ENCODE data around the gene NBPF12. TPM values are rescaled to one million over a fixed set of nuclear protein-coding genes. Genes with fewer than 3 reads are reported as not detected.
"Not testable (repeated sequence)": the region's sequence is repeated elsewhere in the genome, so short reads cannot be mapped to it uniquely, and the experiment has no call there.

NBPF12 gene
- total and polyA plus RNA-seq, 5 donors from 2014 or later, result 1.7 to 25.7 (median 2.0) TPM

DNA sequence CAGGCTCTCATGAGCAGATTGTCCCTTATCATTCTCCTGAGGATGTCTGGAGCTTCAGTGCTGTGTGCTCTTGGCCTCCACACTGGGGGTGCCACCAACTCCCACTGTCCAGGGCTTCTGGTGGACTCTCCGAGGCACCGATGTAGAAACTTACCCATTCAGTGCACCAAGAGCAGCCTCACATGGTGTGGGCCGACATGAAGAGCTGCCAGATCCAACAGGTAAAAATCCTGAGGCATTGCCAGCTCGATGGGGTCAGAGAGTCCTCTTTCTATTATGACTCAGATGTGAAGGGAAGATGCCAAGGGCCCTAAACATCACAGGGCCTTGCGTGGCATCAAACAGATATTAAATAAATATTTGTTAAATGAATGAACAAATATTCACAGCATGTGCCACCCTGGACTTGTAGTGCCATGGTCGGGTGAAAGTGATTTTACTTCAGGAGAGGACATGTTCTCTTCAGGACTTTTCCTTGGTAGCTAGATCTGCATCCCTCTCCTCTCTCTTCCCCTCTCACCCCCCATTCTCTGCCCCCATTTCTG, 5.3 kb downstream of the NBPF12 start:
- H3K27ac Mint-ChIP-seq, H3K4me3 Mint-ChIP-seq: not testable (repeated sequence)

DNA sequence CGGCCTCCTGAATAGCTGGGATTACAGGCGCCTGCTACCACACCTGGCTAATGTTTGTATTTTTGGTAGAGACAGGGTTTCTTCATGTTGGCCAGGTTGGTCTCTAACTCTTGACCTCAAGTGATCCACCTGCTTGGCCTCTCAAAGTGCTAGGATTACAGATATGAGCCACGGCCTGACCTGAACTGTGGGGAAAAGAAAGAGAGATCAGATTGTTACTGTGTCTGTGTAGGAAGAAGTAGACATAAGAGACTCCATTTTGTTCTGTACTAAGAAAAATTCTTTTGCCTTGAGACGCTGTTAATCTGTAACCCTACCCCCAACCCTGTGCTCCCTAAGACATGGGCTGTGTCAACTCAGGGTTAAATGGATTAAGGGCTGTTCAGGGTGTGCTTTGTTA, 10.0 kb downstream of the NBPF12 start:
- not testable (repeated sequence) for H3K27ac Mint-ChIP-seq; DNase-seq; H3K27ac ChIP-seq (ENCODE audit: insufficient read depth, low read length, poor library complexity, severe bottlenecking); H3K4me1 ChIP-seq (ENCODE audit: control insufficient read depth, insufficient read depth, low read length, poor library complexity, severe bottlenecking); H3K4me3 ChIP-seq (ENCODE audit: low read depth, low read length); H3K36me3 Mint-ChIP-seq; H3K9me3 ChIP-seq (ENCODE audit: control insufficient read depth in 2 of 2, low read length in 2 of 2); H3K4me3 Mint-ChIP-seq; H3K27me3 ChIP-seq (ENCODE audit: control insufficient read depth, insufficient read depth, low read length); H3K36me3 ChIP-seq (ENCODE audit: control insufficient read depth, insufficient read depth, low read length); ATAC-seq (ENCODE audit: low read depth in 2 of 2); H3K27me3 Mint-ChIP-seq; H3K9me3 Mint-ChIP-seq; H3K4me1 Mint-ChIP-seq

More for the DNA sequence above, 5.3 kb downstream of the NBPF12 start:
- H3K27me3 Mint-ChIP-seq; H3K36me3 Mint-ChIP-seq; H3K4me3 ChIP-seq (ENCODE audit: low read depth, low read length); DNase-seq; H3K4me1 ChIP-seq (ENCODE audit: control insufficient read depth, insufficient read depth, low read length, poor library complexity, severe bottlenecking); H3K36me3 ChIP-seq (ENCODE audit: control insufficient read depth, insufficient read depth, low read length); ATAC-seq (ENCODE audit: low read depth in 2 of 2); H3K27ac ChIP-seq (ENCODE audit: insufficient read depth, low read length, poor library complexity, severe bottlenecking); H3K9me3 ChIP-seq (ENCODE audit: control insufficient read depth in 2 of 2, low read length in 2 of 2); H3K27me3 ChIP-seq (ENCODE audit: control insufficient read depth, insufficient read depth, low read length); H3K9me3 Mint-ChIP-seq: not testable (repeated sequence)
- peaks cover 4 to 15% (median 10%) of the 10 kb centered on the region in 4 donors for H3K4me1 Mint-ChIP-seq

DNA sequence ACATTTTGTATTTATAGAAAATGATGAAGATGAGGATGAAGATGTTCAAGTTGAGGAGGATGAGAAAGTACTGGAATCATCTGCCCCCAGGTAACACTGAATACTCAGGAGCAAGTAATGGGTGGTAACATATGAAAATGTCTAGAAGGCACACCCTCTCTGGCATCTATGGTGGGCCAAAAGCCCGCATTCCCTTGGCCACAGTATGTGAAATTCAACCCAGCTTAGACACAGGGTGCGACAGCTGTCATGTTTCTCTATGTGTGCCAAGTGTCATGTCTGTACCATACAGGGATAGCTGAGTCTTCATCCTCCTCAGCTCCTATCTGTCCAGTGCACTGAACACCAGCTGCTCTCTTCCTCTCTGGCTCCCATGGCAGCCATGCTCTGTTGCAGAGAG, 26.2 kb downstream of the NBPF12 start:
- not testable (repeated sequence) for ATAC-seq (ENCODE audit: low read depth in 2 of 2); H3K9me3 ChIP-seq (ENCODE audit: control insufficient read depth in 2 of 2, low read length in 2 of 2); H3K4me3 ChIP-seq (ENCODE audit: low read depth, low read length); H3K27ac ChIP-seq (ENCODE audit: insufficient read depth, low read length, poor library complexity, severe bottlenecking); H3K36me3 Mint-ChIP-seq; H3K9me3 Mint-ChIP-seq; H3K36me3 ChIP-seq (ENCODE audit: control insufficient read depth, insufficient read depth, low read length); H3K4me3 Mint-ChIP-seq; H3K4me1 ChIP-seq (ENCODE audit: control insufficient read depth, insufficient read depth, low read length, poor library complexity, severe bottlenecking); H3K27me3 ChIP-seq (ENCODE audit: control insufficient read depth, insufficient read depth, low read length); DNase-seq; H3K27ac Mint-ChIP-seq; H3K4me1 Mint-ChIP-seq; H3K27me3 Mint-ChIP-seq

DNA sequence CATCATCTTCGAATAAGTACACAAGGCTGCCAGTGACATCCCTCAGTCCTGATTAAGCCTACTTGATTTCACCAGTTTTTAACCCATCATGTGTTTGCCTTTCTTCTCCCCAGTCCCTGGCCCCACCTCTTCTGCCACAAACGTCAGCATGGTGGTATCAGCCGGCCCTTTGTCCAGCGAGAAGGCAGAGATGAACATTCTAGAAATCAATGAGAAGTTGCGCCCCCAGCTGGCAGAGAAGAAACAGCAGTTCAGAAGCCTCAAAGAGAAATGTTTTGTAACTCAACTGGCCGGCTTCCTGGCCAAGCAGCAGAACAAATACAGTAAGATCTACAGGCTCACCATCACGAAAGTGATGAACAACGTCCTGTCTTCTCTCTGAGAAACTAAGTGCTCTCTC, 28.2 kb downstream of the NBPF12 start:
- H3K36me3 Mint-ChIP-seq; H3K4me3 Mint-ChIP-seq; H3K9me3 Mint-ChIP-seq; H3K4me1 ChIP-seq (ENCODE audit: control insufficient read depth, insufficient read depth, low read length, poor library complexity, severe bottlenecking); H3K9me3 ChIP-seq (ENCODE audit: control insufficient read depth in 2 of 2, low read length in 2 of 2); ATAC-seq (ENCODE audit: low read depth in 2 of 2); H3K27me3 Mint-ChIP-seq; H3K27ac ChIP-seq (ENCODE audit: insufficient read depth, low read length, poor library complexity, severe bottlenecking); H3K27me3 ChIP-seq (ENCODE audit: control insufficient read depth, insufficient read depth, low read length); H3K4me1 Mint-ChIP-seq; H3K36me3 ChIP-seq (ENCODE audit: control insufficient read depth, insufficient read depth, low read length); H3K27ac Mint-ChIP-seq; H3K4me3 ChIP-seq (ENCODE audit: low read depth, low read length): not testable (repeated sequence)
- peak in 2 of 3 donors; percentile 2 to 5 for DNase-seq

GRCh38 chr1:146970656-146971055, 32.5 kb downstream of the NBPF12 start:
- H3K27ac Mint-ChIP-seq, H3K27me3 Mint-ChIP-seq: not testable (repeated sequence)

DNA sequence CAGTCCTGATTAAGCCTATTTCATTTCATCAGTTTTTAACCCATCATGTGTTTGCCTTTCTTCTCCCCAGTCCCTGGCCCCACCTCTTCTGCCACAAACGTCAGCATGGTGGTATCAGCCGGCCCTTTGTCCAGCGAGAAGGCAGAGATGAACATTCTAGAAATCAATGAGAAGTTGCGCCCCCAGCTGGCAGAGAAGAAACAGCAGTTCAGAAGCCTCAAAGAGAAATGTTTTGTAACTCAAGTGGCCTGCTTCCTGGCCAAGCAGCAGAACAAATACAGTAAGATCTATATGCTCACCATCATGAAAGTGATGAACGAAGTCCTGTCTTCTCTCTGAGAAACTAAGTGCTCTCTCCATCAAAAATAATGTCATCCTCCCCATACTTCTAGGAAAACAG, 34.6 kb downstream of the NBPF12 start:
- not testable (repeated sequence) for H3K4me1 ChIP-seq (ENCODE audit: control insufficient read depth, insufficient read depth, low read length, poor library complexity, severe bottlenecking); ATAC-seq (ENCODE audit: low read depth in 2 of 2); H3K27me3 ChIP-seq (ENCODE audit: control insufficient read depth, insufficient read depth, low read length); H3K27ac ChIP-seq (ENCODE audit: insufficient read depth, low read length, poor library complexity, severe bottlenecking); H3K4me3 Mint-ChIP-seq; H3K4me1 Mint-ChIP-seq; H3K9me3 Mint-ChIP-seq; H3K36me3 Mint-ChIP-seq; H3K27me3 Mint-ChIP-seq; H3K27ac Mint-ChIP-seq; DNase-seq; H3K9me3 ChIP-seq (ENCODE audit: control insufficient read depth in 2 of 2, low read length in 2 of 2); H3K36me3 ChIP-seq (ENCODE audit: control insufficient read depth, insufficient read depth, low read length); H3K4me3 ChIP-seq (ENCODE audit: low read depth, low read length)

More at GRCh38 chr1:146970656-146971055, 32.5 kb downstream of the NBPF12 start:
- ATAC-seq (ENCODE audit: low read depth in 2 of 2); H3K4me1 ChIP-seq (ENCODE audit: control insufficient read depth, insufficient read depth, low read length, poor library complexity, severe bottlenecking); H3K36me3 Mint-ChIP-seq; H3K9me3 ChIP-seq (ENCODE audit: control insufficient read depth in 2 of 2, low read length in 2 of 2); H3K4me1 Mint-ChIP-seq; H3K27me3 ChIP-seq (ENCODE audit: control insufficient read depth, insufficient read depth, low read length); DNase-seq; H3K27ac ChIP-seq (ENCODE audit: insufficient read depth, low read length, poor library complexity, severe bottlenecking); H3K4me3 Mint-ChIP-seq; H3K36me3 ChIP-seq (ENCODE audit: control insufficient read depth, insufficient read depth, low read length); H3K9me3 Mint-ChIP-seq; H3K4me3 ChIP-seq (ENCODE audit: low read depth, low read length): not testable (repeated sequence)

GRCh38 chr1:146985855-146986254, 47.7 kb downstream of the NBPF12 start:
- not testable (repeated sequence) for H3K9me3 Mint-ChIP-seq; H3K4me1 ChIP-seq (ENCODE audit: control insufficient read depth, insufficient read depth, low read length, poor library complexity, severe bottlenecking); H3K4me3 Mint-ChIP-seq; H3K4me3 ChIP-seq (ENCODE audit: low read depth, low read length); H3K27me3 ChIP-seq (ENCODE audit: control insufficient read depth, insufficient read depth, low read length); H3K4me1 Mint-ChIP-seq; H3K27ac Mint-ChIP-seq; H3K27ac ChIP-seq (ENCODE audit: insufficient read depth, low read length, poor library complexity, severe bottlenecking); DNase-seq; H3K27me3 Mint-ChIP-seq; H3K9me3 ChIP-seq (ENCODE audit: control insufficient read depth in 2 of 2, low read length in 2 of 2); ATAC-seq (ENCODE audit: low read depth in 2 of 2); H3K36me3 Mint-ChIP-seq
- peaks cover 13% of the 10 kb centered on the region for H3K36me3 ChIP-seq (ENCODE audit: control insufficient read depth, insufficient read depth, low read length)

- H3K27me3 Mint-ChIP-seq; H3K27me3 ChIP-seq (ENCODE audit: control insufficient read depth, insufficient read depth, low read length); H3K4me3 ChIP-seq (ENCODE audit: low read depth, low read length); H3K9me3 ChIP-seq (ENCODE audit: control insufficient read depth in 2 of 2, low read length in 2 of 2); ATAC-seq (ENCODE audit: low read depth in 2 of 2); H3K4me3 Mint-ChIP-seq; H3K27ac ChIP-seq (ENCODE audit: insufficient read depth, low read length, poor library complexity, severe bottlenecking); H3K36me3 Mint-ChIP-seq; H3K4me1 ChIP-seq (ENCODE audit: control insufficient read depth, insufficient read depth, low read length, poor library complexity, severe bottlenecking); DNase-seq; H3K4me1 Mint-ChIP-seq; H3K27ac Mint-ChIP-seq; H3K9me3 Mint-ChIP-seq: not testable (repeated sequence)
- peaks cover 11% of the 10 kb centered on the region for H3K36me3 ChIP-seq (ENCODE audit: control insufficient read depth, insufficient read depth, low read length)
Measured at GRCh38 chr1:146986450-146986849, 48.3 kb downstream of the NBPF12 start.
